AG04449 (cell line): ENCODE measurements around the gene ITGAX.
"Not testable (repeated sequence)": the region's sequence is repeated elsewhere in the genome, so short reads cannot be mapped to it uniquely, and the experiment has no call there.

ENCODE experiments used
- CTCF ChIA-PET: fragments of 350-600 bp; formaldehyde crosslinking; extraction: SDS; loops from one replicate; lab custom pipeline; 2021; ENCODE audit warnings: antibody characterized with exemption; lab: Yijun Ruan, JAX
- POLR2A ChIA-PET: fragments of 400-600, 350-600 bp; formaldehyde crosslinking; extraction: SDS; loops from one replicate; lab custom pipeline; 2020; ENCODE audit warnings: antibody characterized with exemption, inconsistent platforms; lab: Yijun Ruan, JAX
- DNase-seq: peaks from one replicate; pipeline ENCODE4 v3.0.0-alpha.2; 2010; ENCODE audit warnings: low read depth, low spot score
- H3K4me3 ChIP-seq: 2 replicates; pipeline ENCODE4 v1.5.1; 2011; ENCODE audit warnings: low read depth, mild to moderate bottlenecking, control low read depth, low read length
- CTCF ChIP-seq: IDR thresholded peaks from one replicate; pipeline ENCODE4 v1.5.1; 2011; ENCODE audit warnings: mild to moderate bottlenecking, moderate library complexity, low read length, control low read depth, inconsistent platforms; ENCODE audit not compliant: insufficient read depth; ENCODE audit errors: missing control alignments

Gene ITGAX

GRCh38 chr16:31354394-31355291 is at the start of gene ITGAX:
ITGAX (plus strand) TSS chr16:31355176; CDS start chr16:31355255, 79 bp downstream.
- DNase-seq: no peak
- H3K4me3 ChIP-seq: no peak within 1 kb of the TSS
- TF ChIP-seq CTCF: no peak
- POLR2A ChIA-PET: no interaction called here
- CTCF ChIA-PET: no interaction called here

DNA sequence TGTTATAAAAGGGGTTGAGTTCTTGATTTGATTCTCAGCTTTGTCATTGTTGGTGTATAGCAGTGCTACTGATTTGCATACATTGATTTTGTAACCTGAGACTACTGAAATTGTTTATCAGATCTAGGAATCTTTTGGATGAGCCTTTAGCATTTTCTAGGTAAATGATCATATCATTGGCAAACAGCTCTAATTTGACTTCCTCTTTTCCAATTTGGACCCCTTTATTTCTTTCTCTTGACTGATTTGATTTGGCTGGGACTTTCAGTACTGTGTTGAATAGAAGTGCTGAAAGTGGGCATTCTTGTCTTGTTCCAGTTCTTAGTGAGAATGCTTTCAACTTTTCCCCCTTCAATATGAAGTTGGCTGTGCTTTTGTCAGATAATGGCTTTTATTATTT is 49.8 kb upstream of the ITGAX start:
- H3K4me3 ChIP-seq: no peak overlapping the region
- ChIA-PET CTCF (no interaction called here), POLR2A (no interaction called here)
- no peak for TF ChIP-seq CTCF
- DNase-seq: no peak

DNA sequence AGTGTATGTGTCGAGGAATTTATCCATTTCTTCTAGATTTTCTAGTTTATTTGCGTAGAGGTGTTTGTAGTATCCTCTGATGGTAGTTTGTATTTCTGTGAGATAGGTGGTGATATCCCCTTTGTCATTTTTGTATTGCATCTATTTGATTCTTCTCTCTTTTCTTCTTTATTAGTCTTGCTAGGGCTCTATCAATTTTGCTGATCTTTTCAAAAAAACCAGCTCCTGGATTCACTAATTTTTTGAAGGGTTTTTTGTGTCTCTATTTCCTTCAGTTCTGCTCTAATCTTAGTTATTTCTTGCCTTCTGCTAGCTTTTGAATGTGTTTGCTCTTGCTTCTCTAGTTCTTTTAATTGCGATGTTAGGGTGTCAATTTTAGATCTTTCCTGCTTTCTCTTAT is 46.6 kb upstream of the ITGAX start:
- POLR2A ChIA-PET, H3K4me3 ChIP-seq, CTCF ChIA-PET, DNase-seq: not testable (repeated sequence)

GRCh38 chr16:31322500-31322899 is 32.5 kb upstream of the ITGAX start:
- DNase-seq: no peak
- no peak overlapping the region for H3K4me3 ChIP-seq
- no peak for TF ChIP-seq CTCF
- CTCF ChIA-PET: no interaction called here
- POLR2A ChIA-PET: no interaction called here

- no peak for DNase-seq
- TF ChIP-seq CTCF: no peak
- ChIA-PET CTCF (no interaction called here), POLR2A (no interaction called here)
- no peak overlapping the region for H3K4me3 ChIP-seq
These were observed 30.9 kb upstream of the ITGAX start for GRCh38 chr16:31323959-31324629.

DNA sequence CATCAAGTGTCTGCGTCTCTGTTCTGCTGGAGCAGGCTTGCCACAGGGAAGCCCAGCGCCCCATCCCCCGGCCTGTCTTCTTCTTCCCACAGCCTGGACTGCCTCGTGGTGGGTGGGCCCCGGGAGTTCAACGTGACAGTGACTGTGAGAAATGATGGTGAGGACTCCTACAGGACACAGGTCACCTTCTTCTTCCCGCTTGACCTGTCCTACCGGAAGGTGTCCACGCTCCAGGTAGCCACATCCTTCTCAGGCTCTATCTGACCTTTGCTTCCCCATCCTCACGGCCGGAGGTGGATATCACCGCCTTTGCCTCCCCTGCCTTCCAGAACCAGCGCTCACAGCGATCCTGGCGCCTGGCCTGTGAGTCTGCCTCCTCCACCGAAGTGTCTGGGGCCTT is 29.8 kb upstream of the ITGAX start:
- TF ChIP-seq CTCF: no peak
- DNase-seq: no peak
- POLR2A ChIA-PET: no interaction called here
- CTCF ChIA-PET: no interaction called here
- no peak overlapping the region for H3K4me3 ChIP-seq
